IPS-11a (cell line): Measurements from ENCODE around the gene MTARC2.

Experiments
- H3K4me3 ChIP-seq: one replicate; pipeline ENCODE4 v1.5.1; 2013; ENCODE audit warnings: low read depth, low read length, control low read depth

Gene MTARC2

GRCh38 chr1:220767312-220768125 lies 19.4 kb downstream of the MTARC2 start:
- H3K4me3 ChIP-seq, result no peak overlapping the region

- H3K4me3 ChIP-seq, result no peak overlapping the region
Observed at GRCh38 chr1:220768126-220768601, 20.0 kb downstream of the MTARC2 start.

GRCh38 chr1:220769205-220769604 lies 21.1 kb downstream of the MTARC2 start:
- H3K4me3 ChIP-seq, result no peak overlapping the region

- no peak overlapping the region for H3K4me3 ChIP-seq
Observed at GRCh38 chr1:220770245-220770913, 22.3 kb downstream of the MTARC2 start.

GRCh38 chr1:220772846-220773245 lies 24.7 kb downstream of the MTARC2 start:
- no peak overlapping the region for H3K4me3 ChIP-seq

GRCh38 chr1:220775240-220775853 lies 27.2 kb downstream of the MTARC2 start:
- no peak overlapping the region for H3K4me3 ChIP-seq

- no peak overlapping the region for H3K4me3 ChIP-seq
Observed at GRCh38 chr1:220776254-220776653, 28.1 kb downstream of the MTARC2 start.

- no peak overlapping the region for H3K4me3 ChIP-seq
Observed at GRCh38 chr1:220776720-220777326, 28.7 kb downstream of the MTARC2 start.

GRCh38 chr1:220783453-220783852 lies 35.3 kb downstream of the MTARC2 start:
- H3K4me3 ChIP-seq, result no peak overlapping the region

GRCh38 chr1:220784751-220785150 lies 36.6 kb downstream of the MTARC2 start:
- H3K4me3 ChIP-seq, result no peak overlapping the region

- no peak overlapping the region for H3K4me3 ChIP-seq
Observed at GRCh38 chr1:220785166-220786056, 37.3 kb downstream of the MTARC2 start.

GRCh38 chr1:220786057-220786336 lies 37.9 kb downstream of the MTARC2 start:
- peak overlapping the region; percentile 60 for H3K4me3 ChIP-seq

- H3K4me3 ChIP-seq, result peak within 1 kb of the TSS; percentile 60
Observed at GRCh38 chr1:220786337-220787068, 38.4 kb downstream of the MTARC2 start, which contains the start of gene MTARC1. Gene MTARC1, plus strand, starts transcription at chr1:220786913. Its CDS starts 32 bp downstream, at chr1:220786945.

- peak overlapping the region; percentile 60 for H3K4me3 ChIP-seq
Observed at GRCh38 chr1:220787069-220787619, 39.0 kb downstream of the MTARC2 start.

GRCh38 chr1:220788900-220789299 lies 40.8 kb downstream of the MTARC2 start:
- no peak overlapping the region for H3K4me3 ChIP-seq

GRCh38 chr1:220789532-220790147 lies 41.5 kb downstream of the MTARC2 start:
- no peak overlapping the region for H3K4me3 ChIP-seq

GRCh38 chr1:220791285-220791684 lies 43.2 kb downstream of the MTARC2 start:
- no peak overlapping the region for H3K4me3 ChIP-seq

GRCh38 chr1:220791956-220792355 lies 43.8 kb downstream of the MTARC2 start:
- H3K4me3 ChIP-seq, result no peak overlapping the region

- H3K4me3 ChIP-seq, result no peak overlapping the region
Observed at GRCh38 chr1:220796530-220796929, 48.4 kb downstream of the MTARC2 start.
